ENCODE results near the gene RALGAPA2.

GRCh38 chr20:20554951-20555350 is 157.5 kb downstream of the RALGAPA2 start:
- TF ChIP-seq EZH2 (IDR thresholded peaks at IDR 0.05; ENCODE audit: insufficient read depth, poor library complexity, severe bottlenecking) (no peak), EZH2phosphoT487 (IDR thresholded peaks at IDR 0.05; ENCODE audit: insufficient read depth, low read depth) (no peak)

Measured in GM23248 (cell line).